ENCODE measurements around the gene RUNDC1. TPM values are rescaled to one million over a fixed set of nuclear protein-coding genes. Genes with fewer than 3 reads are reported as not detected.
"Not testable (repeated sequence)": the region's sequence is repeated elsewhere in the genome, so short reads cannot be mapped to it uniquely, and the experiment has no call there.

RUNDC1 gene
- total RNA-seq, 1 donor from 2014 or later = 10.2 TPM

GRCh38 chr17:42975265-42975664 lies 5.1 kb upstream of the RUNDC1 start:
- TF ChIP-seq, protein P1, sequence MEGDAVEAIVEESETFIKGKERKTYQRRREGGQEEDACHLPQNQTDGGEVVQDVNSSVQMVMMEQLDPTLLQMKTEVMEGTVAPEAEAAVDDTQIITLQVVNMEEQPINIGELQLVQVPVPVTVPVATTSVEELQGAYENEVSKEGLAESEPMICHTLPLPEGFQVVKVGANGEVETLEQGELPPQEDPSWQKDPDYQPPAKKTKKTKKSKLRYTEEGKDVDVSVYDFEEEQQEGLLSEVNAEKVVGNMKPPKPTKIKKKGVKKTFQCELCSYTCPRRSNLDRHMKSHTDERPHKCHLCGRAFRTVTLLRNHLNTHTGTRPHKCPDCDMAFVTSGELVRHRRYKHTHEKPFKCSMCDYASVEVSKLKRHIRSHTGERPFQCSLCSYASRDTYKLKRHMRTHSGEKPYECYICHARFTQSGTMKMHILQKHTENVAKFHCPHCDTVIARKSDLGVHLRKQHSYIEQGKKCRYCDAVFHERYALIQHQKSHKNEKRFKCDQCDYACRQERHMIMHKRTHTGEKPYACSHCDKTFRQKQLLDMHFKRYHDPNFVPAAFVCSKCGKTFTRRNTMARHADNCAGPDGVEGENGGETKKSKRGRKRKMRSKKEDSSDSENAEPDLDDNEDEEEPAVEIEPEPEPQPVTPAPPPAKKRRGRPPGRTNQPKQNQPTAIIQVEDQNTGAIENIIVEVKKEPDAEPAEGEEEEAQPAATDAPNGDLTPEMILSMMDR (IDR thresholded peaks at IDR 0.05) = no peak
- intact Hi-C loops (cut with DNase I) = no loop called here
- Histone ChIP-seq H3K27ac (no peak overlapping the region), H3K4me1 (peaks cover 0 to 4% of the 10 kb centered on the region in 2 donors), H3K27me3 (no peaks in the 10 kb centered on the region), H3K9me3 (no peaks in the 10 kb centered on the region), H3K4me3 (no peak overlapping the region), H3K36me3 (no peaks in the 10 kb centered on the region)
- DNase-seq (ENCODE audit: low spot score in 2 of 2) = no peak

DNA sequence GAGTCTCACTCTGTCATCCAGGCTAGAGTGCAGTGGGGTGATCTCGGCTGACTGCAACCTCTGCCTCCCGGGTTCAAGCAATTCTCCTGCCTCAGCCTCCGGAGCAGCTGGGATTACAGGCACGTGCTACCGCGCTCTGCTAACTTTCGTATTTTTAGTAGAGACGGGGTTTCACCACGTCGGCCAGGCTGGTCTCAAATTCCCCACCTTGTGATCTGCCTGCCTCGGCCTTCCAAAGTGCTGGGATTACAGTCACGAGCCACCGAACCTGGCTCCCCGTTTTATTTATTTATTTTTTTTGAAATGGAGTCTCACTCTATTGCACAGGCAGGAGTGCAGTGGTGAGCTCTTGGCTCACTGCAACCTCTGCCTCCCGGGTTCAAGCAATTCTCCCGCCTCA lies 4.7 kb upstream of the RUNDC1 start:
- H3K4me1 ChIP-seq; intact Hi-C loops (cut with DNase I); H3K4me3 ChIP-seq; H3K36me3 ChIP-seq; H3K27ac ChIP-seq; H3K27me3 ChIP-seq; DNase-seq (ENCODE audit: low spot score in 2 of 2); H3K9me3 ChIP-seq: not testable (repeated sequence)

GRCh38 chr17:42979511-42980273 lies 673 bp upstream of the RUNDC1 start, which contains the start of gene PTGES3L:
PTGES3L (minus strand) TSS chr17:42980080; CDS start chr17:42980053, 27 bp downstream.
- Histone ChIP-seq H3K27ac (peak within 1 kb of the TSS; percentile 57 to 63), H3K4me3 (peak within 1 kb of the TSS; percentile 96 to 98), H3K27me3 (no peaks in the 10 kb centered on the region), H3K4me1 (peaks cover 0 to 9% of the 10 kb centered on the region in 2 donors), H3K36me3 (no peaks in the 10 kb centered on the region), H3K9me3 (no peaks in the 10 kb centered on the region)
- TF ChIP-seq, protein P1 (IDR thresholded peaks at IDR 0.05) = no peak
- DNase-seq (ENCODE audit: low spot score in 2 of 2) = peak in 1 of 2 donors; percentile 83
- intact Hi-C loops (cut with DNase I) = loop anchor here (1.0 kb wide), 1 partner anchor 19 kb away; the partner anchor contains the start of gene RPL27

DNA sequence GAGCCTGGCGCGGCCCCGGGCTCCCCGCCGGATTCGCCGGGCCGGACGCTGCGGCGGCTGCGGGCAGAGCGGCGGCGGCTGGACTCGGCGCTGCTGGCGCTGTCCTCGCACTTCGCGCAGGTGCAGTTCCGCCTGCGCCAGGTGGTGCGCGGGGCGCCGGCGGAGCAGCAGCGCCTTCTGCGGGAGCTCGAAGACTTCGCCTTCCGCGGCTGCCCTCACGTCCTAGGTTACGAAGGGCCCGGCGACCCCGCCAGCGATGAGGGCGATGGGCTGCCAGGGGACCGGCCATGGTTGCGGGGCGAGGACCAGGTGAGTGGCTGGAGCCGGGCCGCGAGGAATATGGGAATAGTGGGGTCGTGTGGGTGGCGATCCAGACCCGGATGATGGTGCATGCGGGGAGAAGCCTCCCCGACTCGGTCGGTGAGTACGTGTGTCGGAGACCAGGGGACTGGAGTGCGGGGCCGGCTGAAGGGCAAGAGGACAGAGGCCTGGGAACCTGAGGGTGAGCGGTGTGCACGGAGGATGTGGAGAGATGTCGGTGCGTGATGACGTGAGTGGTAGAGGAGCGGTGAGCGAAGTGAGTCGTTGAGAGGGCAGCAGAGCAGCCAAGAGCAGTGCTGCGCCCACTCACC lies 517 bp downstream of the RUNDC1 start:
- Histone ChIP-seq H3K9me3 (no peaks in the 10 kb centered on the region), H3K36me3 (peaks cover 6 to 8% of the 10 kb centered on the region in 2 donors), H3K4me1 (peaks cover 0 to 9% of the 10 kb centered on the region in 2 donors), H3K4me3 (peak overlapping the region; percentile 96 to 98), H3K27ac (peak overlapping the region; percentile 57 to 63), H3K27me3 (no peaks in the 10 kb centered on the region)
- DNase-seq (ENCODE audit: low spot score in 2 of 2) = no peak
- TF ChIP-seq, protein P1 (IDR thresholded peaks at IDR 0.05) = peak in 1 of 3 experiments; percentile 23
- intact Hi-C loops (cut with DNase I) = loop anchor here (1.0 kb wide), 1 partner anchor 17 kb away; the partner anchor contains the start of gene RPL27

DNA sequence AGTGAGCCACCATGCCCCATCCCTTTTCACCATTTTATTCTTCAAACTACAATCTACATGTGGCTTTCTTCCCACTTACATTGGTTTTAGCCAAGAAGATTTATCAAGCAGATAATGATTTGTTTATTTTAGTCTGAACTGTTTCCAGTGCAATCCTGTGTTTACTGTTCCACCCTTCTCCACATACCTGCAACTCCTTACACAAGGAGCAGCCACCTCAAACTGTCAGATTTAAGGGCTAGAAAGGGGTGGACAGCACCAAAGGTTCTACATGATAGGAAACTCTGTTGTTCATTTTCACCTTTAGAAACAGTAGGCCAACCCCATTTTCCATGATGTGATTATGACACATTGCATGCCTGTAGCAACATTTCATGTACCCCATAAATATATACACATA lies 1.9 kb downstream of the RUNDC1 start:
- Histone ChIP-seq H3K4me3 (peak overlapping the region in 1 of 2 donors; percentile 96), H3K27me3 (no peaks in the 10 kb centered on the region), H3K27ac (no peak overlapping the region), H3K9me3 (no peaks in the 10 kb centered on the region), H3K36me3 (peaks cover 17% of the 10 kb centered on the region in 2 donors), H3K4me1 (peaks cover 0 to 9% of the 10 kb centered on the region in 2 donors)
- intact Hi-C loops (cut with DNase I) = no loop called here
- TF ChIP-seq, protein P1 (IDR thresholded peaks at IDR 0.05) = no peak
- no peak for DNase-seq (ENCODE audit: low spot score in 2 of 2)

DNA sequence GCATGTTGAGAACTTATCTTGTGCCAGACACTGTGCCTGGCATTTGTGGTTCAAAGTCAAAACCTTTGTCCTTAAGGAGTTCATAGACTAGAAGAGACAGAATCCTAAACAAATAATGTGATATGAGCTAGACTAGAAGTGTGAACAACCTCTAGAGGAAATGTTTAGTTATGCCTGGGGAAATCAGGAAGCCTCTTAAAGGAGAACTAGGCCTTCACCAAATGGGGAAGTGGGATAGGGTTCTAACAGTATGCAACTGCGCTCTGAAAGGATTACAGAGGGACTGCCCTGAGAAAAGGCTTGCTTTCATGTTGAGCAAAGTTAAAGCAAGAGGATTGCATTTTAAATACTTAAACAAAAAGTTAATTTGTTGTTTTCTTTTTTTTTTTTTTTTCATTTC lies 4.9 kb downstream of the RUNDC1 start:
- Histone ChIP-seq H3K27ac (no peak overlapping the region), H3K27me3 (no peaks in the 10 kb centered on the region), H3K4me1 (peaks cover 0 to 4% of the 10 kb centered on the region in 2 donors), H3K36me3 (peaks cover 46% of the 10 kb centered on the region in 2 donors), H3K9me3 (no peaks in the 10 kb centered on the region), H3K4me3 (no peak overlapping the region)
- intact Hi-C loops (cut with DNase I) = no loop called here
- TF ChIP-seq, protein P1 (IDR thresholded peaks at IDR 0.05) = no peak
- no peak for DNase-seq (ENCODE audit: low spot score in 2 of 2)
